HS-5 (cell line): Measurements from ENCODE around the gene ANO4.
"Not testable (repeated sequence)": the region's sequence is repeated elsewhere in the genome, so short reads cannot be mapped to it uniquely, and the experiment has no call there.

Experiments
- DNase-seq: peaks from one replicate; pipeline ENCODE4 v3.0.0-alpha.2; 2012; ENCODE audit warnings: low read depth

The ANO4 gene

DNA sequence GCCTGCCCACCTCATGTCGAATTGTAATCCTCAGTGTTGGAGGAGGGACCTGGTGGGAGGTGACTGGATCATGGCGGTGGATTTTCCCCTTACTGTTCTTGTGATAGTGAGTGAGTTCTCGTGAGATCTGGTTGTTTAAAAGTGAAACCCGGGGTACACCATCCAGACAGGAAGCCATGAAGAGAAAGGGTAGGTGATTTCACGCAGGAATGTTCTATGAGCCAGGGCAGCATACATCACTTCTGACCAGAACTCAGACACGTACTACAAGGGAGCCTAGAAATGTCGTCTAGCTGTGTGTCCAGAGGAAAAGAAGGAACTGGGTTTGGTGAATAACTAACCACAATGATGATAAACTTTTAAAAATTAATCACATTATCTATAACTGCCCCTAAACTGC, 80.6 kb downstream of the ANO4 start:
- DNase-seq: no peak

DNA sequence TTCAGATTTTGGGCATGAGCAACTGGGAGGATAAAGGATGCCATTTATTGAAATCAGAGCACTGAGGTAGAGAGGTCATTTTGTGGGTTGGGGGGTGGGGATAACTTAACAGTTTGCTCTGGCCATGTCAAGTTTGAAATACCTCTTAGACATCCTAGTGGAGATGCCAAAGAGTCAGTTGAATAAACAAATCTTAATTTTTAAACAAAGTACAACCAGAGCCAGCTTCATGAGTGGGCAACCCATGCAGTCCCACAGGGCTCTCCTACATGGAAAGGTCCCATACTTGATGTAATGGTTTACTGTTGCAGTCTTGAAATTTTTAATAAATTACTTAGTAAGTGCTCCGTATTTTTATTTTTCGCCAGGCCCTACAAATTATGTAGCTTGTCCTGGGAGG, 81.2 kb downstream of the ANO4 start:
- no peak for DNase-seq

GRCh38 chr12:100877776-100878175, 83.2 kb downstream of the ANO4 start:
- no peak for DNase-seq

DNA sequence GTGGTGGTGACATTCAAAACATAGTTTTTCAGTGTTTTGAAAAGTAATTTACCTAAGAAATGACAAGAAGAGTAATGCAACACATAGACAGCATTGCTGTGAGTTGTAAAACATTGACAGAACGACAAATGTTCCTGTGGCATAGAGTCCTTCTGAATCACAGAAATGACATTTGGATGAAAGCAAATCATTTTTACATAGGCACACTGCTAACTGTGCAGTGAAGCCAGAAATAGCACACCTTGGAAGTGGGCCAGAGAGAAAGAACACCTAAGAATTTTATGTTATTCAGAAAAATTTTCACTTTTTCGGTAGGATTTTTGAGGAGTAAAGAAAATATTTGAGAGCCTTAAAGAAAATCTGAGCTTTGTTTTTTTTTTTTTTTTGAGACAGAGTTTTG, 100.6 kb downstream of the ANO4 start:
- DNase-seq: no peak

- DNase-seq: no peak
These were observed 101.6 kb downstream of the ANO4 start for GRCh38 chr12:100896192-100896591.

GRCh38 chr12:100897240-100897639, 102.7 kb downstream of the ANO4 start:
- DNase-seq: no peak

- DNase-seq: no peak
These were observed 104.7 kb downstream of the ANO4 start for GRCh38 chr12:100899301-100899700.

DNA sequence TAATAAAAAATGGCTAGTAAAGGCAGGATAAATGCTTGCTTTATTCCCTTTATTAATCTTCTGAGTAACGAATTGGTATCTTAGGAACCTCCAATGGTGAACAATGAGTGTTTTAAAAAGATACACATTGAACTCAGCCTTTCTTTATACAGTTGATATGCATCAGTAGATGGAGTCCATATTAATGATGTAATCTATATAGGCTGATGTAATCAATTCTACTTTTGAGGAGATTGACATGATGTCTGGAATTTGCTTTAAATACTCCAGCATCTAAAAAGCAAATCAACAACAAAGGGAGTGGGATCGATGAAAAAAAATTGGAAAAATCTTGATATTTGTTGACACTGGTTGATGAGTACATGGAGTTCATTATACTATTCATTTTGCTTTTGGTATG, 106.2 kb downstream of the ANO4 start:
- no peak for DNase-seq

DNA sequence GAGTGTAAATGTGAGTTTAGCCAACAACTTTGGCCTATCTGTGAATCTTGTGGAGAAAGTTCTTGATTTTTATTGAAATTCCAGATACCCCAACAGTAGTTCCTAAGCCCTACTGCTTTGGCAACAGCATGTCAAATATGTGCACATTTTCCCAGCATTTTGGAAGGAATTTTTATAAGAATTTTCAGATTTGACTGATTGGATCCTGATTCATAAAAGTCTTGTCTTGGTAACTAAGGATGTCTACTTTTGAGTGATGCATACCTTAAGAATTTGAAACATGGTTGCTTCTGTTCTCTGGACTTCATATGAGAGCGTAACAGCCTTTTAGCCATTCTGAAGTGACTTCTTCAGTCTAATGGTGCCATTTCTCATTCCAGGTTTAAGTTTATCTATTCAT, 106.7 kb downstream of the ANO4 start:
- no peak for DNase-seq

GRCh38 chr12:100904270-100904669, 109.7 kb downstream of the ANO4 start:
- no peak for DNase-seq

GRCh38 chr12:100908501-100908900, 113.9 kb downstream of the ANO4 start:
- peak; percentile 50 for DNase-seq

DNA sequence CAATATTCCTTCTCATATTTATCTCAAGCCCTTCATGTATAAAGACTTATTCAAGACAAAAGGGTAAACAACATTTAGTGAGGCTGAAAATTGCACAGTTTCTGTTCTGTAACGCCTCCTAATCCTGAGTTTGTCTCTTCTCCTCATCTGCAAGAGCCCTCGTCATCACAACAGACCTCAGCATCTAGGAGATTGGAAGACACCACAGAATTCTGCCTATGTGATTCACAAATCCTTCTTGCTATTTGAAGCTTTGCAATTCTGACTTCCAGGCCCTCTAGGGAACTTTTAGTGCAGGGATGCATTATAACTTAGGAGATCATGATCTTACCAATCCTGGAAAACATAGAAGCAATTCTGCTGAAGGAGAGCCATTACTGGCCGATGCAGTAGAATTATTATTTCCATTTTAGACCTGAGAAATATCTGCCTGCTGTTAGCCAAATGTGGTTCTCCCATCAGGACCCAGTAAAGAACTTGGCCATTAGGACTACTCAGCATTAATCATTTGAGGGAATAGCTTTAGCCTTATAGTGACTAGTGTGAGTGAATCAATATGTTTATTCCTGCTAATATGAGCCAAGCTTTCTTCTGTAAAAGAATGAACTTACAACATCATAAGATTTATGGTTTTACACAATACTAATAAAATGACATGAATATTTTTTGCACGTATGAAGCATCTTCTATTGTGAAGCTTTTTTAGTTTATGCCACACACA, 119.5 kb downstream of the ANO4 start:
- peak; percentile 35 for DNase-seq

DNA sequence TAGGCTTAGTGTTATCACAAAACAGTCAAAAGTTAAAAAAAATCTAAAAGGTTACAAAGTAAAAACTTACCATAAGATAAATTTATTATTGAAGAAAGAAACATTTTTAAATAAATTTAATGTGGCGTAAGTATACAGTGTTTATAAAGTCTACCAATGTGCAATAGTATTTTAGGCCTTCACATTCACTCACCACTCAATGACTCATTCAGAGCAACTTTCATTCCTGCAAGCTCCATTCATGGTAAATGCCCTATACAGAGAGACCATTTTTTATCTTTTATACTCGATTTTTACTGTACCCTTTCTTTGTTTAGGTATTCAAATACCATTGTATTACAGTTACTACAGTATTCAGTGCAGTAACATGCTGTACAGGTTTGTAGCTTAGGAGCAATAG, 124.5 kb downstream of the ANO4 start:
- DNase-seq: no peak

DNA sequence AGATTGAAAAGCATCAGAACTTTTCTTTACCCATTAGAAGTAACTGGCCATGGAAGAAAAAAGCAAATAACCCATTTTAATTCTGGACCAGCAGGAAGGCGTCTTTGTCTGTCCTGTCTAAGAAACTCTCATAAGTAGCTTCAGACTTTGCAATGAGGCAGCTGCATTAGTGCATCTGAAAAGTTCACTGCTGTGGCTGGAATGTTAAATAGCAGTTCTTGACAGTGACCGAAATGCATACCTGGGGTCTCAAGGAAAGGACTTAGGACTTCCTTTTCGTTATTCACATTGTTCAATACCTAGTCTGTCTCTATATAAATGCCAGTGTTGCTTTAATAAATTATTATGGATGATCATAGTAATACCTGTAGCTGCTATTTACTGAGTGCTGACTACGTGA, 125.9 kb downstream of the ANO4 start:
- DNase-seq: no peak

DNA sequence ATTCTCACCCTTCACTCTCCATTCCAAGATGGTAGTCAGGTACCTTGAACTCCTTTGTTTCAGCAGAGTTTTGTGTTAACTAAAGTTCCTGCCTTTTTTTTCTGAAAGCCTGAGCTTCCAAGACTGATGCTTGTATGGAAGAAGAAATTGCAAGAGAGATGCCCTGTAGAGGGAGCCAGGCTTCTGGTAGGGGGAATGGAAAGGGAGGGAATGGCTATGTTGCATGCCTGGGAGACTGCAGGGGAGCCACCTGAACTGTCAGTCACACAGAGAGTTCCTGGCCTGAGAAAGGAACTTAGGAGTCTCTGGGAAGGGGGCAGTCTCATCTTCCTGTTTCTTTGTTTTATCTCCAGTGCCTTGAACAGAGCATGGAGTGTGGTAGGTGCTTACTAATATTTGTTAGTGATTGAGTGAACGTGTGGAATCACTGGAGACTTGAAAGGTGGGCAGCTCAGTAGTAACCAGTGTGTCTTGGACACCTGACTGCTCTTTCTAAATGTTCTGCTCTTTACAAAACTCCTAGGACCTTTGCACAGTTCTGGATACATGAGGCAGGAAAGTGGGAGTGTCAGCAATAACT, 132.2 kb downstream of the ANO4 start:
- no peak for DNase-seq

DNA sequence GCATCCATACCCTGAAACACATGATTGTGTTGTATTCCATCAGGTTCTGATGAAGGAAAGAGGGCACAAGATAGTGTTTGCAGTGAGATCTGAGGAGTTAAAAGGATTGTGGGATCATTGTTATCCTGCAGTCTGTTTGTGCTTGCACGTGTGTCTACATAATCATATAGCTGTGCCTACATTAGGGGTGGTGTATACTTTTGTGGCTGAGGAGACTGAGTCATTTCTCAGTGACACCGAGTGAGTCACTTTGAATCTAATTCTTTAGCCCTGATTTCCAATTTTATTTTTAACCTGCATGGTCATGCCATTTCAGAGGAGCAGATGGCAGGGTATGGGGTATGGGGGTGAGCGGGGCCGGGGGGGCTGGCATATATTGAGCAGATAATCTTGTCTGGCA, 133.2 kb downstream of the ANO4 start:
- peak; percentile 81 for DNase-seq

GRCh38 chr12:100932571-100932970, 138.0 kb downstream of the ANO4 start:
- no peak for DNase-seq

DNA sequence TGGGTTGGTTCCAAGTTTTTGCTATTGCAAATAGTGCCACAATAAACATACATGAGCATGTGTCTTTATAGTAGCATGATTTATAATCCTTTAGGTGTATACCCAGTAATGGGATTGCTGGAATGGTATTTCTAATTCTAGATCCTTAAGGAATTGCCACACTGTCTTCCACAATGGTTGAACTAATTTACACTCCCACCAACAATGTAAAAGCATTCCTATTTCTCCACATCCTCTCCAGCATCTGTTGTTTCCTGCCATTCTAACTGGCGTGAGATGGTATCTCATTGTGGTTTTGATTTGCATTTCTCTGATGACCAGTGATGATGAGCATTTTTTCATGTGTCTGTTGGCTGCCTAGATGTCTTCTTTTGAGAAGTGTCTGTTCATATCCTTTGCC, 139.0 kb downstream of the ANO4 start:
- not testable (repeated sequence) for DNase-seq

DNA sequence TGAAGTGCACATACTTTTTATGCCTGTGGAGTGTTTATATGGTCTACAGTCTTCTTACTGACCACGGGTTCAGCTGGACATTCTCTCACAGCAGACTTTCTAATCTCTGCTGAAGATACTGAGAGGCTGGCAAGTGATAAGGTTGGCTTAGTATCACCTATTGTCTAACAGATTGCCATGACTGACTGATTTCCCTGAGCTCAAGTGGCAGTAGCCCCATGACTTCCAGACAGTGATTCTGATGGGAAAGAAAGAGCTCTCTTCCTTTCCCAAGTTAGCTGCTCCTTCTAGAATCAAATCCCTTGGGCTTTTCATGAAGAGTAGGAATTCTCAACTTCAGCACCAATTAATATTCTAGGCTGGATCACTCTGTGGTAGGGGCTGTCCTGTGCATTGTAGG, 141.4 kb downstream of the ANO4 start:
- DNase-seq: no peak

GRCh38 chr12:100936661-100937060, 142.1 kb downstream of the ANO4 start:
- no peak for DNase-seq

DNA sequence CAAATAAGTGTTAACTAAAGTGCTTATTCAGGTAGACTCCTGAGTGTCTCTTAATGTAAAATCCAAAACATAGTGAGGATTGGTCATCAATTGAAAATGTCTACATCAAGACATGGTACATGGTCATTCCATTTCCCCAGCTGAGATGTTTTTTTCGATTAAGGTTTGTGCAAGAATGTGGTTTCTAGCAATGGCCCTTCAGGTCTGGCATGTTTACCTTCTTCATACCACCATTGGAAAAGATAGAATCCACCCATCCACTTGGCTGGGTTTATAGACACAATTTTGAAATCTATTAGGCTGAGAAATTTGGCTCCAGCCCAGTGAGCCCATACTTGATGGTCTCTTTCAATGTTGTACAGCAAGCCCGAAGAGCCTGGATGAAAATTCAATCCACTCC, 145.9 kb downstream of the ANO4 start:
- DNase-seq: no peak

GRCh38 chr12:100942984-100943749, 148.6 kb downstream of the ANO4 start:
- DNase-seq: no peak

DNA sequence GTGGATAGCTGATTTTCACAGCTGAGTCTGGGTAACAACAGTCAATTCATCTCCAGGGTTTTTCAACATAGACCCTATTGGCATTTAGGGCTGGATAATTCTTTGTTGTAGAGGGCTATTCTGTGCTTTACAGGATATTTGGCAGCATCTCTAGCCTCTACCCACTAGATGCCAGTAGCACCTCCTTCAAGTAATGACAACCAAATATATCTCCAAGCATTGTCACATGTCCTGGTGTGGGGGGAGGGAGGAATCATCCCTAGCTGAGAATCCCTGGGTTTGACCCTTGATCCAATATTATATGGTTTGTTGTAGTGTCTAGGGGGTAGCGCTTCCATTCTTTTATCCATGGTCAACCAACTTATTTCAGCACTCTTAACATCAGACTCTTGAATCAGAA, 157.2 kb downstream of the ANO4 start:
- no peak for DNase-seq
